HEK293 (cell line): ENCODE measurements around the gene DUSP12.

Experiments
- KLF16 ChIP-seq: fragments of 450-650 bp; formaldehyde crosslinking; IDR thresholded peaks from 2 replicates; pipeline ENCODE4 v1.5.1; 2017; ENCODE audit warnings: missing biosample characterization, missing genetic modification characterization
- KLF8 ChIP-seq: fragments of 450-650 bp; formaldehyde crosslinking; IDR thresholded peaks from 2 replicates; pipeline ENCODE4 v1.5.1; 2016; ENCODE audit warnings: missing biosample characterization, missing genetic modification characterization
- REST ChIP-seq: fragments of 450-650 bp; formaldehyde crosslinking; IDR thresholded peaks from 2 replicates; pipeline ENCODE4 v1.5.1; 2016; ENCODE audit warnings: missing biosample characterization, missing genetic modification characterization
- SP2 ChIP-seq: fragments of 450-650 bp; formaldehyde crosslinking; IDR thresholded peaks from 2 replicates; pipeline ENCODE4 v1.5.1; 2016; ENCODE audit warnings: missing biosample characterization, missing genetic modification characterization
- SP7 ChIP-seq: fragments of 450-650 bp; formaldehyde crosslinking; IDR thresholded peaks from 2 replicates; pipeline ENCODE4 v1.5.1; 2016; ENCODE audit warnings: missing biosample characterization, missing genetic modification characterization
- TCF7L2 ChIP-seq: IDR thresholded peaks from 2 replicates; pipeline ENCODE4 v1.6.1; 2011; ENCODE audit warnings: low read depth, mild to moderate bottlenecking, inconsistent platforms, low read length, moderate library complexity, borderline replicate concordance
- WT1 ChIP-seq: fragments of 450-650 bp; formaldehyde crosslinking; IDR thresholded peaks from 2 replicates; pipeline ENCODE4 v1.5.1; 2016; ENCODE audit warnings: missing biosample characterization, missing genetic modification characterization
- YY2 ChIP-seq: fragments of 450-650 bp; formaldehyde crosslinking; IDR thresholded peaks from 2 replicates; pipeline ENCODE4 v1.5.1; 2016; ENCODE audit warnings: missing biosample characterization, missing genetic modification characterization
- ZBTB10 ChIP-seq: fragments of 450-650 bp; formaldehyde crosslinking; IDR thresholded peaks from 2 replicates; pipeline ENCODE4 v1.5.1; 2016; ENCODE audit warnings: missing biosample characterization, missing genetic modification characterization
- ZBTB7A ChIP-seq: fragments of 450-650 bp; formaldehyde crosslinking; IDR thresholded peaks from 2 replicates; pipeline ENCODE4 v1.5.1; 2016; ENCODE audit warnings: low read depth, missing biosample characterization, missing genetic modification characterization
- ZFP37 ChIP-seq: fragments of 450-650 bp; formaldehyde crosslinking; IDR thresholded peaks from 2 replicates; pipeline ENCODE4 v1.5.1; 2016; ENCODE audit warnings: missing biosample characterization, missing genetic modification characterization
- ZFP41 ChIP-seq: fragments of 450-650 bp; formaldehyde crosslinking; IDR thresholded peaks from 2 replicates; pipeline ENCODE4 v1.5.1; 2016; ENCODE audit warnings: missing biosample characterization, missing genetic modification characterization, borderline replicate concordance
- ZNF19 ChIP-seq: fragments of 450-650 bp; formaldehyde crosslinking; IDR thresholded peaks from 2 replicates; pipeline ENCODE4; 2016; ENCODE audit warnings: missing biosample characterization, missing genetic modification characterization, low read depth
- ZNF248 ChIP-seq: fragments of 450-650 bp; formaldehyde crosslinking; IDR thresholded peaks from 2 replicates; pipeline ENCODE4 v1.5.1; 2017; ENCODE audit warnings: missing biosample characterization, missing genetic modification characterization
- ZNF366 ChIP-seq: fragments of 450-650 bp; formaldehyde crosslinking; conservative IDR thresholded peaks from 2 replicates; pipeline ENCODE4 v1.5.1; 2016; ENCODE audit warnings: missing biosample characterization, missing genetic modification characterization
- ZNF416 ChIP-seq: fragments of 450-650 bp; formaldehyde crosslinking; IDR thresholded peaks from 2 replicates; pipeline ENCODE4 v1.5.1; 2016; ENCODE audit warnings: missing biosample characterization, missing genetic modification characterization
- ZNF449 ChIP-seq: fragments of 450-650 bp; formaldehyde crosslinking; IDR thresholded peaks from 2 replicates; pipeline ENCODE4 v1.5.1; 2017; ENCODE audit warnings: missing biosample characterization, mild to moderate bottlenecking, missing genetic modification characterization, moderate library complexity
- ZNF561 ChIP-seq: fragments of 450-650 bp; IDR thresholded peaks from 2 replicates; pipeline ENCODE4 v1.5.1; 2018; ENCODE audit warnings: missing biosample characterization, missing genetic modification characterization, borderline replicate concordance
- ZNF785 ChIP-seq: fragments of 450-650 bp; formaldehyde crosslinking; IDR thresholded peaks from 2 replicates; pipeline ENCODE4 v1.5.1; 2016; ENCODE audit warnings: missing biosample characterization, missing genetic modification characterization
- ZNF792 ChIP-seq: fragments of 450-650 bp; formaldehyde crosslinking; IDR thresholded peaks from 2 replicates; pipeline ENCODE4 v1.5.1; 2016; ENCODE audit warnings: missing biosample characterization, missing genetic modification characterization
- TF ChIP-seq, protein P1 (sequence below): fragments of 450-650 bp; formaldehyde crosslinking; IDR thresholded peaks from 2 replicates; pipeline ENCODE4 v1.5.1; 2017; ENCODE audit warnings: missing biosample characterization, missing genetic modification characterization
- TF ChIP-seq, protein P2 (sequence below): fragments of 450-650 bp; formaldehyde crosslinking; conservative IDR thresholded peaks from 2 replicates; pipeline ENCODE4 v1.5.1; 2016; ENCODE audit warnings: low read depth, missing biosample characterization, missing genetic modification characterization
- TF ChIP-seq, protein P3 (sequence below): IDR thresholded peaks from 2 replicates; pipeline ENCODE4 v1.6.1; 2011; ENCODE audit warnings: mild to moderate bottlenecking, low read depth, low read length, borderline replicate concordance

DUSP12 gene

GRCh38 chr1:161749509-161750407, at the start of gene DUSP12 (continued):
- TF ChIP-seq ZNF19 (tag by site-specific recombination), result no peak
- 0 out of 2 replicates have a peak, but pooled peaks have one; percentile 67 for TF ChIP-seq ZNF785 (tag by site-specific recombination)
- TF ChIP-seq ZNF248 (tag by site-specific recombination), result no peak
- TF ChIP-seq, protein P1, sequence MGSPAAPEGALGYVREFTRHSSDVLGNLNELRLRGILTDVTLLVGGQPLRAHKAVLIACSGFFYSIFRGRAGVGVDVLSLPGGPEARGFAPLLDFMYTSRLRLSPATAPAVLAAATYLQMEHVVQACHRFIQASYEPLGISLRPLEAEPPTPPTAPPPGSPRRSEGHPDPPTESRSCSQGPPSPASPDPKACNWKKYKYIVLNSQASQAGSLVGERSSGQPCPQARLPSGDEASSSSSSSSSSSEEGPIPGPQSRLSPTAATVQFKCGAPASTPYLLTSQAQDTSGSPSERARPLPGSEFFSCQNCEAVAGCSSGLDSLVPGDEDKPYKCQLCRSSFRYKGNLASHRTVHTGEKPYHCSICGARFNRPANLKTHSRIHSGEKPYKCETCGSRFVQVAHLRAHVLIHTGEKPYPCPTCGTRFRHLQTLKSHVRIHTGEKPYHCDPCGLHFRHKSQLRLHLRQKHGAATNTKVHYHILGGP (tag by site-specific recombination), result no peak
- TF ChIP-seq ZNF449 (tag by site-specific recombination), result peak; percentile 47; the same call in 1 of the 2 replicates
- TF ChIP-seq ZFP41 (tag by site-specific recombination), result no peak
- 0 out of 2 replicates have a peak, but pooled peaks have one; percentile 22 for TF ChIP-seq ZBTB7A
- no peak; the same call in 1 of the 2 replicates for TF ChIP-seq ZNF366 (tag by site-specific recombination)
- no peak for TF ChIP-seq TCF7L2
- TF ChIP-seq KLF8, result peak; percentile 85
- peak; percentile 89; the same call in 1 of the 2 replicates for TF ChIP-seq KLF16 (tag by site-specific recombination)
- peak; percentile 34; the same call in 1 of the 2 replicates for TF ChIP-seq ZBTB10 (tag by site-specific recombination)
- peak; percentile 41; the same call in 1 of the 2 replicates for TF ChIP-seq REST (tag by site-specific recombination)
- TF ChIP-seq, protein P2, sequence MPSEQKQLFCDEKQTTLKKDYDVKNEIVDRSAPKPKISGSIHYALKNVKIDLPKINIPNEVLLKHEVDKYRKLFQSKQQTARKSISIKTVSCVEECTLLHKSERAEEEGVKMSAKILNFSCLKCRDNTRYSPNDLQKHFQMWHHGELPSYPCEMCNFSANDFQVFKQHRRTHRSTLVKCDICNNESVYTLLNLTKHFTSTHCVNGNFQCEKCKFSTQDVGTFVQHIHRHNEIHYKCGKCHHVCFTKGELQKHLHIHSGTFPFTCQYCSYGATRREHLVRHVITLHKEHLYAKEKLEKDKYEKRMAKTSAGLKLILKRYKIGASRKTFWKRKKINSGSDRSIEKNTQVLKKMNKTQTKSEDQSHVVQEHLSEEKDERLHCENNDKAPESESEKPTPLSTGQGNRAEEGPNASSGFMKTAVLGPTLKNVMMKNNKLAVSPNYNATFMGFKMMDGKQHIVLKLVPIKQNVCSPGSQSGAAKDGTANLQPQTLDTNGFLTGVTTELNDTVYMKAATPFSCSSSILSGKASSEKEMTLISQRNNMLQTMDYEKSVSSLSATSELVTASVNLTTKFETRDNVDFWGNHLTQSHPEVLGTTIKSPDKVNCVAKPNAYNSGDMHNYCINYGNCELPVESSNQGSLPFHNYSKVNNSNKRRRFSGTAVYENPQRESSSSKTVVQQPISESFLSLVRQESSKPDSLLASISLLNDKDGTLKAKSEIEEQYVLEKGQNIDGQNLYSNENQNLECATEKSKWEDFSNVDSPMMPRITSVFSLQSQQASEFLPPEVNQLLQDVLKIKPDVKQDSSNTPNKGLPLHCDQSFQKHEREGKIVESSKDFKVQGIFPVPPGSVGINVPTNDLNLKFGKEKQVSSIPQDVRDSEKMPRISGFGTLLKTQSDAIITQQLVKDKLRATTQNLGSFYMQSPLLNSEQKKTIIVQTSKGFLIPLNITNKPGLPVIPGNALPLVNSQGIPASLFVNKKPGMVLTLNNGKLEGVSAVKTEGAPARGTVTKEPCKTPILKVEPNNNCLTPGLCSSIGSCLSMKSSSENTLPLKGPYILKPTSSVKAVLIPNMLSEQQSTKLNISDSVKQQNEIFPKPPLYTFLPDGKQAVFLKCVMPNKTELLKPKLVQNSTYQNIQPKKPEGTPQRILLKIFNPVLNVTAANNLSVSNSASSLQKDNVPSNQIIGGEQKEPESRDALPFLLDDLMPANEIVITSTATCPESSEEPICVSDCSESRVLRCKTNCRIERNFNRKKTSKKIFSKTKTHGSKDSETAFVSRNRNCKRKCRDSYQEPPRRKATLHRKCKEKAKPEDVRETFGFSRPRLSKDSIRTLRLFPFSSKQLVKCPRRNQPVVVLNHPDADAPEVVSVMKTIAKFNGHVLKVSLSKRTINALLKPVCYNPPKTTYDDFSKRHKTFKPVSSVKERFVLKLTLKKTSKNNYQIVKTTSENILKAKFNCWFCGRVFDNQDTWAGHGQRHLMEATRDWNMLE, result peak; percentile 66
- TF ChIP-seq, protein P3, sequence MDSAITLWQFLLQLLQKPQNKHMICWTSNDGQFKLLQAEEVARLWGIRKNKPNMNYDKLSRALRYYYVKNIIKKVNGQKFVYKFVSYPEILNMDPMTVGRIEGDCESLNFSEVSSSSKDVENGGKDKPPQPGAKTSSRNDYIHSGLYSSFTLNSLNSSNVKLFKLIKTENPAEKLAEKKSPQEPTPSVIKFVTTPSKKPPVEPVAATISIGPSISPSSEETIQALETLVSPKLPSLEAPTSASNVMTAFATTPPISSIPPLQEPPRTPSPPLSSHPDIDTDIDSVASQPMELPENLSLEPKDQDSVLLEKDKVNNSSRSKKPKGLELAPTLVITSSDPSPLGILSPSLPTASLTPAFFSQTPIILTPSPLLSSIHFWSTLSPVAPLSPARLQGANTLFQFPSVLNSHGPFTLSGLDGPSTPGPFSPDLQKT, result no peak
- peak; percentile 92 for TF ChIP-seq SP2 (tag by site-specific recombination)
- TF ChIP-seq ZFP37 (tag by site-specific recombination), result peak; percentile 94; the same call in 1 of the 2 replicates
- peak; percentile 74; the same call in 1 of the 2 replicates for TF ChIP-seq ZNF792 (tag by site-specific recombination)
- TF ChIP-seq WT1, result no peak; the same call in 1 of the 2 replicates
- peak; percentile 82 for TF ChIP-seq ZNF561 (tag by site-specific recombination)
- TF ChIP-seq SP7, result peak; percentile 80
- no peak for TF ChIP-seq ZNF416 (tag by site-specific recombination)
- peak; percentile 98 for TF ChIP-seq YY2
